Prostate gland (tissue), 2 donors: ENCODE measurements around the gene TULP3.

Source experiments
- CTCF ChIP-seq, 4 experiments: fragments of 200-600 bp in 2 of 4; fragments of 450-650 bp in 2 of 4; sonication (generic) in 2 of 4; IDR thresholded peaks; 1 replicate in 3 of 4; 2 replicates in 1 of 4; pipeline ENCODE4 v1.5.1; 2016 to 2019; ENCODE audit warnings: antibody characterized with exemption in 4 of 4, mild to moderate bottlenecking in 2 of 4, moderate library complexity in 2 of 4
- POLR2A ChIP-seq: fragments of 450-650 bp; IDR thresholded peaks from one replicate; pipeline ENCODE4 v1.6.1; 2016; ENCODE audit warnings: antibody characterized with exemption, mild to moderate bottlenecking
- POLR2AphosphoS5 ChIP-seq: sonication (generic); formaldehyde crosslinking; IDR thresholded peaks from one replicate; pipeline ENCODE4 v1.6.1; 2017; ENCODE audit warnings: antibody characterized with exemption

GRCh38 chr12:2860170-2860569 is 30.5 kb upstream of the TULP3 start:
- TF ChIP-seq POLR2AphosphoS5: no peak
- TF ChIP-seq POLR2A: no peak
- TF ChIP-seq CTCF (IDR thresholded peaks at IDR 0.05): no peak
